GM19240 (cell line): ENCODE measurements around the gene CHRNB4.
"Not testable (repeated sequence)": the region's sequence is repeated elsewhere in the genome, so short reads cannot be mapped to it uniquely, and the experiment has no call there.

ENCODE experiments used
- DNase-seq: peaks from one replicate; pipeline ENCODE4 v3.0.0; 2011; ENCODE audit warnings: low spot score; ENCODE audit not compliant: insufficient read length

CHRNB4 gene

DNA sequence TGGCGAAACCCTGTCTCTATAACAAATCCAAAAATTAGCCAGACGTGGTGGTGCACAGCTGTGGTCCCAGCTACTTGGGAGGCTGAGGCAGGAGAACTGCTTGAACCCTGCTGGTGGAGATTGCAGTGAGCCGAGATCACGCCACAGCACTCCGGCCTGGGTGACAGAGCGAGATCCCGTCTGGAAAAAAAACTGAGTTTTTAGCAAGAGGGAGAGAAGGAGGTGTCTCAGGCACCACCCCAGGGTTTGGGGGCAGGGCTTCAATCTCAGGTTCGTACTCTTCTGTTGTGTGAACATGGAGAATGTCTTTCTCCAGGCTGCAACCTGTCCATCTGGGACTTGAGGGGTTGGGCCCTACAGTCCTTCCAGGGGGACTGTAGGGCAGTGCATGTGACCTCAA is 22.9 kb downstream of the CHRNB4 start:
- DNase-seq: no peak

DNA sequence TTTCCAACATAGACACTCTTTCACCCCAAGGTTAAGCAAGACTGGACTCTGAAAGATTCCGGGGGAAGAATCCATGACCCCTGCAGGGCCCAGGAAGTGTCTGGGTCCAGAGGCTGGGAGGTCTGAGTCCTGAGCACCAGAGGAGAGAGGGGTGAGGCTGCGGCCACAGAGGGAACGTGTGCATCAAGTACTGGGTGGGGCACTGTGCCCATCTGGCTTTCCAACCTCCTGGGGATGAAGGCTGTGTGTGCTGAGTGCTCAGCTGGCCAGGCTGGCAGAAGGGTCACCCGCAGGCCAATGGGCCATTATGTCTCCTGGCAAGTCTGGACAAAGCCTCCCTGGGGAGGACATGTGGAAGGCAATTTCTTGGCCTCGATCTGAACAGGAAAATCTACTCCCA is 23.5 kb downstream of the CHRNB4 start:
- DNase-seq: no peak

DNA sequence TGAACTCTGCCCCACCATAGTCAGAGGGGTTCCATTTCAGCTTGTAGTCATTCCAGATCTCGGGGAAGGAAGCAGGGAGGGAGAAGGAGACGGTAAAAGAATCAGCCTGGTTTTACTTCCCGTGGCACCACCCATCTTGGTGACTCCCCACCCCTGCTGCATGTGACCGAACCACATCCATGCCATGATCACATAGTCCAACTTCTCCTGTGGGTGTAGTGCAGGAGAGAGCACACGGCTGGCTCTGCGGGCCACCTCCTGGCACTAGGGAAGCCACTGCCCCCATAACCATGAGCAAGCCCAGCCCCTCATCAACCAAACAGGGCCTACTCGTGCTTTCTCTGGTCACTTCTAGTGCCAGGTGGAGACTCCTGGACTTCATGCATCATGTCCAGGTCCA is 23.9 kb downstream of the CHRNB4 start:
- no peak for DNase-seq

DNA sequence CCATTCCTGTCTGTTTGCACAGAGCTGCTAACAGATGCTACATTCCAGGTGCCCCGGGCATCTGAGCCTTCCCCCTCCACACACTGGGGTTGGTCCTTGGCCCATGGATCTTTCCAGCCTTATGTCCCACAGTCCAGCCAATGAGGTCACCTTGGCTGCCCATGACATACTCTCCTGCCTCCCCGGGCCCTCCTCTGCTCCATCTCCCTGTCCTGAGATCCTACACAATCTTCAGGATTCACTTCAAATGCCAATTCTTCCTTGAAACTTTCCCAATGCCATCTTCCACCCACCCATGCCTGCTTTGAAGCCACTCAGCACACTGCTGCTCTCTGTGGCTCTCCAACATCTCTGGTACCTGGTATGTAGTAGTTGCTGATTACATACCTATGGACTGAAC is 24.5 kb downstream of the CHRNB4 start:
- no peak for DNase-seq

DNA sequence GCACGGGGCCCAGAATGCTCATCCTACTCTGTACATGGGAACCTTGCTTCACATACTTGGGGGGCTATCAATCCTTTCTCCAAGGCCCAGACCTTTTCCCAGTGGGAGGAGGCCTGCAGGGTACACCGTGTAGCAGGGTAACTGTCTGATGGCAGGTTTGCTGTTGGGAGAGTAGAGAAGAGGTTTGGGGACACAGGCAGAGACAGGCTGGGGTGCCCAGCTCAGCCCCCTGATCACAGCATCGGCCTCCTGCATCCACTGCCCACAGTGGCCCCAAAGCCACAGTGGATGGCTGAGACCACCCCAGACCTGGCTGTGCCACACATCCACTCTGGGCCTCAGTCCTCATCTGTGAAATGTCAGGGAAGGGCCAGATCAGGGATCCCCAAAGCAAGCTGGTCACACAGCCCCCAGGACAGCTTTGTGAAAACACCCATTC is 25.8 kb downstream of the CHRNB4 start:
- DNase-seq: no peak

DNA sequence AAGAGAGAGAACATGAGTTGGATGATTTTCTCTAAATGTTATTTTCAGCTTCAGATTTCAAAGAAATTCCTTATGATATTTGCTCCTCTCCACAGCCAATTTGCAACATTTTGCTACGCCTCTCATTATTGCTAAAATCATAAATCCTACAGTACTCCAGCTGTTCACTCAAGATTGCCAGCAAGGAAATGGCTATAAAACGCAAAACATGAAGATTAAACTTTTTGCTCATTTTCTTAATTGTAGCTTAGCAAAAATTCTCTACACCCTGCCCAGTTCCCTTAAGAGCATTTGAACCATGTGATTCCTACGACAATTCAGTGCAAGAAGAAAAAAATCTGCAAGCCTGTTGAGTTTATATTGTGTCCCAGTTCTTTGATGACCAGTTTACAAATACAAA is 27.0 kb downstream of the CHRNB4 start:
- no peak for DNase-seq

DNA sequence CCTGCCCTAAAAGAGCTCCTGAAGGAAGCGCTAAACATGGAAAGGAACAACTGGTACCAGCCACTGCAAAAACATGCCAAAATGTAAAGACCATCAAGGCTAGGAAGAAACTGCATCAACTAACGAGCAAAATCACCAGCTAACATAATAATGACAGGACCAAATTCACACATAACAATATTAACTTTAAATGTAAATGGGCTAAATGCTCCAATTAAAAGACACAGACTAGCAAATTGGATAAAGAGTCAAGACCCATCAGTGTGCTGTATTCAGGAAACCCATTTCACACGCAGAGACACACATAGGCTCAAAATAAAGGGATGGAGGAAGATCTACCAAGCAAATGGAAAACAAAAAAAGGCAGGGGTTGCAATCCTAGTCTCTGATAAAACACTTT is 31.5 kb downstream of the CHRNB4 start:
- not testable (repeated sequence) for DNase-seq

DNA sequence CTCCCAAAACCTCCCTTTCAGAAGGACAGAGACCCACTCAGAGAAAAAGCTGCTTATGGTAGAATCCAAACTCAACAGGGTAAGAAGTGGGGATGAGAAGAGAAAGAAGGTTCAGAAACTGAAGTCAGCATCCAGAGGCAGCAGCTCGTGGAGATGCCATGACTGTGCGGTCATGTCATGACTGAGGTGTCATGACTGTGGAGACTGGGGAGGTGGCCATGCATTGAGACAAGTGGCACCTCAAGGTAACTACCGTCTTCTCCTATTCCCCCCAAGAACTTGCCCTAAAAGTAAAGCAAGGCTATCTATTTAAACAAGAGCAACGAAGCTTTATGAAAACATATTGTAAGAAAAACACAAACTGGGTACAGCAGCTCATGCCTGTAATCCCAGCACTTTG is 35.3 kb downstream of the CHRNB4 start:
- DNase-seq: no peak

DNA sequence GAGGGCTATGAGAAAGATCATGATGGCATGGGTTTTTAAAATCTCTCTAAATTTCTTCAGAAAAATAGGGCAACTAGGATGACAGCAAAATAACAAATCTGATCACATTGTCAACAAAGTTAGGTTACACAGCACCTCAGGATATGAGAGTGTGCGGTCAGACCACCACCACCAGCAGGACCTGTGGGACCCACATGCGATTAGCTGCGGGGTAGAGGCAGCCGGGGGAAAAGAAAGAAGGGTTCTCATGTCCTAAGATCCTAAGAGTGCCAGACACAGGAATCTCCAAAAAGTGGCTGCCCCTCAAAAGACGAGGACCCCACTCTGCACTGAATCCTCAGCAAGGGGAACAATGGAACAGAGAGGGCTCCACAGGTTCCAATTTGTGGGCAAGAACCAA is 35.8 kb downstream of the CHRNB4 start:
- no peak for DNase-seq

DNA sequence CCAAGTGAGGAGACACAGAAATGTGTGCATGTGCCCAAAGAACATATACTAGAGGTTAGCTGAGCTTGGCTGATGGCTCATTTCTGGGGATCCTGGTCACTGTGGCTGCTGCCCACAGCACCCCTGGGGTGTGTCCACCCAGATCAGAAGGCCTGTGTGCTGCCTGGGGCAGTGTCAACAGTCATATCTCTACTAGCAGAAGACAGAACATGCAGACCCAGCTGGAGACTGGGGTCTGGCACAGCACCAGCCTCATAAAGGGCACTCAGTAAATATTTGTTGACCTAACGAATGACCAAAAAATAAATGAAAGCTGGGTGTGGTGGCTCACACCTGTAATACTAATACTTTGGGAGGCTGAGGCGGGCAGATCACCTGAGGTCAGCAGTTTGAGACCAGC is 36.6 kb downstream of the CHRNB4 start:
- no peak for DNase-seq

DNA sequence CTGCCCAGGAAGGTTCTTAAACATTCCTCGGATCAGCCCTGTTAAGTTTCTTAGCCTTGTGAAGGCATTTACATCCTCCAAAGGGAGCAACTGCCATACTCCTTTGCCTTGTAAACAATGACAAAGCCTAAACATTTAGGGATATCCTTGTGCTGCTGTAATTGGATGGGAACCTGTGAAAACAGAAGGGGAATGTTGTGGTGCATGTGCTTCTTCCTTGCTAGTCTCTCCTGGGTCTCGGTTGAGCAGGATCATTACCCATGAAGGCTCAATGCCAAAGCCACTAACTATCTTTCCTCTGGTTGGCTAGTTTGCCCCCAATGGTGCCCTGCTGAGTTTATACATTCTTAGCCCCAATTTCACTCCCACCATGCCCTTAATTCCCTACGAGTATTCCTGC is 37.5 kb downstream of the CHRNB4 start:
- DNase-seq: no peak

DNA sequence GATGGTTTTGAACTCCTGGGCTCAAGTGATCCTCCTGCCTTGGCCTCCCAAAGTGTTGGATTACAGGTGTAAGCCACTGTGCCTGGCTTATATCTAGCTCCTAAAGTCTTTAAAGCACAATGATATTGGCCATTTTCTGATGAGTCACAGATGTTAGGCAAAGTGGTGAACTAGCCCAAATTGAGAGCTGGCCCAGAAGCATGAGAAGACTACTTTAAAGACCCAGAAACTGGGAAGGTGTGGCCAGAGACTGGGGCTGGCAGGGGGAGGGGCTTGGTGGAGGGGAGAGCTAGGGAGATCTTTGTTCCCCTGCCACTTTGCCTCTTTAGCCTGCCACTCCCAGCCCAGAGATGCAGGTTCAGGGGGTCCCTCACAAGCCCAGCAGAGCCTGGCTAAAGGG is 41.8 kb downstream of the CHRNB4 start:
- DNase-seq: no peak

DNA sequence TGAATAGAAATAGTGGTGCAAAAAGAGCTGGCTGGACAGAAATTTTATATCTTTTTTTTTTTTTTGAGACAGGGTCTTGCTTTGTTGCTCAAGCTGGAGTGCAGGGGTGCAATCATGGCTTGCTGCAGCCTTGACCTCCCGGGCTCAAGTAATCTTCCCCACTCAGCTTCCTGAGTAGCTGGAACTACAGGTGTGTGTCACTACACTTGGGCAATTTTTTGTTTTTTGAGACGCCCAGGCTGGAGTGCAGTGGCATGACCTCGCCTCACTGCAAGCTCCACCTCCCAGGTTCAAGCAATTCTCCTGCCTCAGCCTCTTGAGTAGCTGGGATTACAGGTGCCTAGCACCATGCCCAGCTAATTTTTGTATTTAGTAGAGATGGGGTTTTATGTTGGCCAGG is 42.7 kb downstream of the CHRNB4 start:
- no peak for DNase-seq

DNA sequence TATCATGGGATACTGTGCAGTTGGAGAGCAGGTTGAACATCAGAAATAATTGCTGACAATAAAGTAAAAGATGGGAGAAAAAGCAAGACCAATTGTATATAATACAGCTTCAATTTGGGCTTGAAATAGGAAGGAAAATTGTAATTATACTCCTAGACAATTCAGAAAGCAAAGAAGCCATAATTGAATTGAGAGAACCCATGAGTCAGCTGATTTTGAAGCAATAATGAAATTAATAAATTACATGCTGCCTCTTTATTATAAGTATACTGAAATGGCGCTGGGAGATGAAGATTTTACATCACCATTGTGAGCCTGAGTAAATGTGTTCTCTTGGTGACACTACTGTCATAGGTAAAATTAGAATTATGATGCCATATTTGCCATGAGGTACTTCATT is 43.4 kb downstream of the CHRNB4 start:
- DNase-seq: no peak

DNA sequence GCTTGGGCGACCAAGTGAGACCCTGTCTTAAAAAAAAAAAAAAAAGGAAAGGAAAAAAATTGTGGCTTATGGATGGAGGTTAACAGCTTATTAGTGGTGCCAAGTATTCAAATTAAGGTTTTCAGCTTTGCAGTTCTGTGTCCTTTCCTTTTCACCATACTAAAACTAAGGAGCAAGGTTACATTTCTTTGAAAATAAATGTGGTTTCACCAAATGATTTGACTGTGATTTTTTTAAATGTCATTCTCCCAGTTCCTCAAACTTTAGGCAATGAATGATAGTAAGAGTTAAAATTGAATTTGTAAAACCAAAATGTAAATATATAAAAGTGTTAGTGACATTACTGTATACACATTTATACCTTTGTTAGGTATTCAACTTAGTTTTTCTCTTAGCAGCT is 66.1 kb downstream of the CHRNB4 start:
- DNase-seq: no peak
